Endodermal cell (in vitro differentiated cells): ENCODE results near the gene ZDHHC17. TPM values are rescaled to one million over a fixed set of nuclear protein-coding genes. Genes with fewer than 3 reads are reported as not detected.

ENCODE experiments used
- DNase-seq: peaks from one replicate; pipeline ENCODE4 v3.0.0-alpha.2; 2017
- H3K27ac ChIP-seq: 2 replicates; pipeline ENCODE4 v1.5.1; 2013; ENCODE audit warnings: mild to moderate bottlenecking, low read depth, low read length, moderate library complexity
- H3K27me3 ChIP-seq: 2 replicates; pipeline ENCODE4 v1.6.1; 2013; ENCODE audit warnings: mild to moderate bottlenecking, low read length, moderate library complexity; ENCODE audit not compliant: insufficient read depth, control insufficient read depth, poor library complexity, severe bottlenecking
- H3K36me3 ChIP-seq: 2 replicates; pipeline ENCODE4 v1.7.0; 2013; ENCODE audit warnings: mild to moderate bottlenecking, low read length, moderate library complexity; ENCODE audit not compliant: control insufficient read depth, insufficient read depth
- H3K4me1 ChIP-seq: one replicate; pipeline ENCODE4 v1.7.0; 2013; ENCODE audit warnings: low read length; ENCODE audit not compliant: control insufficient read depth, insufficient read depth
- H3K4me3 ChIP-seq: 2 replicates; pipeline ENCODE4 v1.5.1; 2013; ENCODE audit warnings: mild to moderate bottlenecking, low read length, moderate library complexity
- H3K9ac ChIP-seq: 2 replicates; pipeline ENCODE4 v1.6.1; 2013; ENCODE audit warnings: mild to moderate bottlenecking, low read length, moderate library complexity; ENCODE audit not compliant: poor library complexity, severe bottlenecking; ENCODE audit errors: extremely low read depth
- H3K9me3 ChIP-seq: 2 replicates; pipeline ENCODE4 v1.6.1; 2013; ENCODE audit warnings: mild to moderate bottlenecking, low read length, moderate library complexity; ENCODE audit not compliant: control insufficient read depth
- H3K27ac Mint-ChIP-seq: 2 replicates; pipeline ENCODE4 v1.8.0; 2020; ENCODE audit warnings: mixed read lengths
- H3K27me3 Mint-ChIP-seq: 2 replicates; pipeline ENCODE4 v1.8.0; 2021; ENCODE audit warnings: mild to moderate bottlenecking, mixed read lengths; ENCODE audit not compliant: insufficient read depth
- H3K36me3 Mint-ChIP-seq: 2 replicates; pipeline ENCODE4 v1.8.0; 2020; ENCODE audit warnings: low read depth, mixed read lengths
- H3K4me1 Mint-ChIP-seq: 2 replicates; pipeline ENCODE4 v1.8.0; 2020; ENCODE audit warnings: mixed read lengths
- H3K4me3 Mint-ChIP-seq: 2 replicates; pipeline ENCODE4 v1.8.0; 2020; ENCODE audit warnings: mild to moderate bottlenecking, moderate library complexity, mixed read lengths
- H3K9me3 Mint-ChIP-seq: 2 replicates; pipeline ENCODE4 v1.8.0; 2020; ENCODE audit warnings: mild to moderate bottlenecking, mixed read lengths
- WGBS, 2 experiments: methylation state at CpG; one replicate each; pipeline versions ENCODE4 v1.1.5 to v1.1.7; 2013; ENCODE audit warnings: missing lambda C conversion rate in 2 of 2, mixed read lengths in 1 of 2; ENCODE audit not compliant: insufficient coverage in 1 of 2, insufficient read length in 1 of 2; 5-methylcytosine and 5-hydroxymethylcytosine counted together
- total RNA-seq, 2 donors: library from RNA; stranded (reverse); fragmentation: NEBNext Ultra II Directional in 1 of 2; extraction: Animal tissue kit (Norgen Biotek cat#: 25700) in 1 of 2; gene quantifications; 2 replicates in 1 of 2; 3 replicates in 1 of 2; pipeline ENCODE4 v1.2.1, GENCODE V29; 2021
- TF ChIP-seq, protein P1 (sequence below): fragments of 200-600 bp; sonication (generic); conservative IDR thresholded peaks from 2 replicates; pipeline ENCODE4 v1.5.0; 2021; ENCODE audit warnings: antibody characterized with exemption, mild to moderate bottlenecking

ZDHHC17 gene
- total RNA-seq, 2 donors from 2014 or later, result 37.9 to 40.0 TPM

DNA sequence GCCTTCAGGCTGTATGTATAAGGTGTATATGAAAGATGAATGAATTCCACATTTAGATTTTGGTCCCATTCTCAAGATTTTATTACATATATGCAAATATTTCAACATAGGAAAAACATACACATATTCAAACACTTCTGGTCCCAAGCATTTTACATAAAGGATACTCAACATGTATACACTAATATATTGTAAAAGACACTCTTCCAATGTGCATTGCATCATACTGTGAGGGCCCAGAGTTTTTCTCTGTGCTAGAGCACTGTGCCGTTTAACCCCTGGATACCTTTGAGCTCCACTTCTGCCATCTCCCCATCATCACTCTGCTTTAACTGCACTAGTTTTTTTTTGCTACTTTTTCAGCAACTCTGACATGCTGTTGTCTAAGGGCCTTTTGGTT is 48.1 kb downstream of the ZDHHC17 start:
- peaks cover 4% of the 10 kb centered on the region for H3K4me1 ChIP-seq
- WGBS, 2 experiments, result 97 to 100% methylated on average over 1 of the region's 1 CpG
- Mint-ChIP-seq H3K27ac (no peak overlapping the region), H3K27me3 (no peaks in the 10 kb centered on the region), H3K36me3 (peaks cover 12% of the 10 kb centered on the region), H3K4me1 (peaks cover 6% of the 10 kb centered on the region), H3K4me3 (no peak overlapping the region), H3K9me3 (no peaks in the 10 kb centered on the region)
- DNase-seq, result no peak
- H3K27me3 ChIP-seq, result no peaks in the 10 kb centered on the region
- peaks cover 60% of the 10 kb centered on the region for H3K36me3 ChIP-seq
- H3K4me3 ChIP-seq, result no peak overlapping the region
- TF ChIP-seq, protein P1, sequence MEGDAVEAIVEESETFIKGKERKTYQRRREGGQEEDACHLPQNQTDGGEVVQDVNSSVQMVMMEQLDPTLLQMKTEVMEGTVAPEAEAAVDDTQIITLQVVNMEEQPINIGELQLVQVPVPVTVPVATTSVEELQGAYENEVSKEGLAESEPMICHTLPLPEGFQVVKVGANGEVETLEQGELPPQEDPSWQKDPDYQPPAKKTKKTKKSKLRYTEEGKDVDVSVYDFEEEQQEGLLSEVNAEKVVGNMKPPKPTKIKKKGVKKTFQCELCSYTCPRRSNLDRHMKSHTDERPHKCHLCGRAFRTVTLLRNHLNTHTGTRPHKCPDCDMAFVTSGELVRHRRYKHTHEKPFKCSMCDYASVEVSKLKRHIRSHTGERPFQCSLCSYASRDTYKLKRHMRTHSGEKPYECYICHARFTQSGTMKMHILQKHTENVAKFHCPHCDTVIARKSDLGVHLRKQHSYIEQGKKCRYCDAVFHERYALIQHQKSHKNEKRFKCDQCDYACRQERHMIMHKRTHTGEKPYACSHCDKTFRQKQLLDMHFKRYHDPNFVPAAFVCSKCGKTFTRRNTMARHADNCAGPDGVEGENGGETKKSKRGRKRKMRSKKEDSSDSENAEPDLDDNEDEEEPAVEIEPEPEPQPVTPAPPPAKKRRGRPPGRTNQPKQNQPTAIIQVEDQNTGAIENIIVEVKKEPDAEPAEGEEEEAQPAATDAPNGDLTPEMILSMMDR, result no peak
- no peak overlapping the region for H3K9ac ChIP-seq
- no peak overlapping the region for H3K27ac ChIP-seq
- no peaks in the 10 kb centered on the region for H3K9me3 ChIP-seq

DNA sequence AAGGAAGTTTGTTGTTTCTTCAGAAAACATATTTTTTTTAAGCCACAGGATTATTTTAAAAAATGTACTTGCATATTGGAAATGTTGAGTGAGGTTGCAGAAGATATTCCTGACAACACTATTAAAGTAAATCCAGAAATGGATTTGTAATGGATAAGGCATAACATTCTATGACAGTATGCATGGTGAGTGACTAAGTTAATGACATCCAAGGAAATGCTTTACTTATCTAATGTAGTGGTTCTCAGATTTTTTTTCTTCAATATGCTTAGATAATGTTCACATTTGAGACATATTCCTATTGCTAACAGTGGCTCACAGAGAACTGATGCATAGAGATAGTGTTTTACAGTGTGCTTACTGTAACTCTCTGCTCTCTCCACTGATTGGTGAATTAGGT is 49.4 kb downstream of the ZDHHC17 start:
- H3K9me3 ChIP-seq, result no peaks in the 10 kb centered on the region
- H3K4me3 ChIP-seq, result no peak overlapping the region
- no peak overlapping the region for H3K27ac ChIP-seq
- no peak overlapping the region for H3K4me3 Mint-ChIP-seq
- H3K36me3 ChIP-seq, result peaks cover 58% of the 10 kb centered on the region
- H3K4me1 ChIP-seq, result peaks cover 4% of the 10 kb centered on the region
- H3K9me3 Mint-ChIP-seq, result no peaks in the 10 kb centered on the region
- H3K27me3 ChIP-seq, result no peaks in the 10 kb centered on the region
- H3K36me3 Mint-ChIP-seq, result peaks cover 10% of the 10 kb centered on the region
- no peak for DNase-seq
- H3K4me1 Mint-ChIP-seq, result peaks cover 6% of the 10 kb centered on the region
- H3K9ac ChIP-seq, result no peak overlapping the region
- H3K27me3 Mint-ChIP-seq, result no peaks in the 10 kb centered on the region
- TF ChIP-seq, protein P1, result no peak
- H3K27ac Mint-ChIP-seq, result no peak overlapping the region

DNA sequence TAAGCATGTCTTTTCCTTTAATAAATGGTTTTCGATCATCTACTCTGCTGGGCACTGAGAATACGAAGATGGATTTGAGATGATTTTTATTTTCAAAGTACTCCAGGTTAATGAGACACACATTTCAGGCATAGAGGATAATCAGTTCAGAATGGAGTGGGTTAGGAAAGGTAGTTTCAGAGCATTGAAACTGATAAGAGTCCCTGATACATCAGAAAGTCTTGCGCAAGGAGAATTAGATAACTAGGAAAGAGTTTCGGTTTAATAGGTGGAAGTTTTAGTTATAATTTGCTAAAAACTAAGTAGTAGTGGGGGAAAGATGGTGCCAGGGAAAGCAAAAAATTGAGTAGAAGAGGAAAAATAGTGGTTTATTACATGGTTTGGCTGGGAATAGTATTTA is 50.1 kb downstream of the ZDHHC17 start:
- Histone ChIP-seq H3K9me3 (no peaks in the 10 kb centered on the region), H3K27me3 (no peaks in the 10 kb centered on the region), H3K27ac (no peak overlapping the region), H3K9ac (no peak overlapping the region), H3K4me3 (no peak overlapping the region), H3K4me1 (peaks cover 4% of the 10 kb centered on the region), H3K36me3 (peaks cover 59% of the 10 kb centered on the region)
- Mint-ChIP-seq H3K36me3 (peaks cover 10% of the 10 kb centered on the region), H3K27ac (no peak overlapping the region), H3K9me3 (no peaks in the 10 kb centered on the region), H3K4me3 (no peak overlapping the region), H3K4me1 (peaks cover 6% of the 10 kb centered on the region), H3K27me3 (no peaks in the 10 kb centered on the region)
- DNase-seq, result no peak
- WGBS, 2 experiments, result 94 to 100% methylated on average over 4 of the region's 4 CpGs
- TF ChIP-seq, protein P1, result no peak
